GM18520 (cell line): ENCODE results near the gene CFAP68.
A peak's percentile ranks its signal among the peaks of the same experiment; 100 is the strongest.
"Not testable (repeated sequence)": the region's sequence is repeated elsewhere in the genome, so short reads cannot be mapped to it uniquely, and the experiment has no call there.

Experiments used
- ATAC-seq: cut with Tn5 transposase; IDR thresholded peaks from one replicate; pipeline ENCODE4 v1.9.1; 2021; ENCODE audit not compliant: unreplicated experiment

Gene CFAP68

GRCh38 chr11:111870113-111870512 lies 9.2 kb upstream of the CFAP68 start:
- no peak for ATAC-seq

DNA sequence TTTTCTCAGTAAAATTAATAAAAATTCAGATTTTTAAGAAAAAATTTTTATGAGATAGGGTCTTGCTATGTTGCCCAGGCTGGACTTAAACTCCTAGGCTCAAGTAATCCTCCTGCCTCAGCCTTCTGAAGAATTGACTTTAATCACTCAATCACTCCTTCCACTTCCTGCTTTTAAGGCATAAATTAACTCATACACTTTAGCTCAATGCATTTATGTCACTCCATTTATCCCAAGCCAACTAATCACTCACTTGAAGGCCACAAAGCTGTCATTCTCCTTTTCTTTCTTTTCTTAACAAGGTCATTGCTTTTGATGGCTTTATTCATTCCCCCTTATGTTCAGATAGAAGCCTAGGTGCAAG lies 8.8 kb upstream of the CFAP68 start:
- ATAC-seq: peak; percentile 6

DNA sequence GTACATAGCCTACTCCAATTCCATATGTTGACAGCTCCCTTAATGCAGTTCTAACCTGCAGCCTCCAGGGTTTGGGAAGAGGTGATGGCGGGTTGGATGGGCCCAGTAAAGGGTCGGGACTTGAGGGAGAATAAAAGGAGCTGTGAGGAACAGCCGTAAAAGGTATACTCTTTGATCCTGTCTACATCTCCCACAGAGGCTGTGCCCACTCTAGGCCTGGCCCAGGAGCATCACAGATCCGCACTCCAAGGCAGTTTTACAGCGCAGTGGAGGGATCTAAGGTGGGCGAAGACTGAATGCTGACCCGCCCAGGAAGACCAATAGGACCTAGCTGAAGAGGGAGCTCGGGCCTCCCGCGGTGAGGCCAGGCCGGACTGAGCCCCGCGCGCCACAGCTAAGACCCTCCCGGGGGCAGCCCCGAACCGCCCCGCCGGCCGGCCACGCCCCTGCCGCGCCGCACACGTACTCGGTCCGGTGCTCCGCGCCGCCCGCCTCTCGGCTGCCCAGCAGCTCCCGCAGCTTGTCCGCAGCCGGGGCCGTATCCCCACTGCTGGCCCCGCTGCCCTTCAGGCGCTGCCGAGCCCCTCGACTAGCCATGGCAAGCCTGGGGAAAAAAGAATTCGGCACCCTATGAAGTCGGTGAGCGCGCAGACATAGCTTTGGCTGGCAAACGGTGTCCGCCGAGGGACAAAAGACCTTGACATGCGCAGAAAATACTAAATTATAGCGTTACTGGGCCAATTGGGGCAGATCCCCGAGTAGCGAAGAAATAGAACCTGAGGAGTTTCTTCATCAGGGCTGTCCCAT lies 8.3 kb upstream of the CFAP68 start, which contains the start of gene ALG9:
Gene ALG9, minus strand, starts transcription at position 696 of the 807 bp plus-strand sequence. Its CDS starts 99 bp downstream, at position 597.
- peak; percentile 74 for ATAC-seq

DNA sequence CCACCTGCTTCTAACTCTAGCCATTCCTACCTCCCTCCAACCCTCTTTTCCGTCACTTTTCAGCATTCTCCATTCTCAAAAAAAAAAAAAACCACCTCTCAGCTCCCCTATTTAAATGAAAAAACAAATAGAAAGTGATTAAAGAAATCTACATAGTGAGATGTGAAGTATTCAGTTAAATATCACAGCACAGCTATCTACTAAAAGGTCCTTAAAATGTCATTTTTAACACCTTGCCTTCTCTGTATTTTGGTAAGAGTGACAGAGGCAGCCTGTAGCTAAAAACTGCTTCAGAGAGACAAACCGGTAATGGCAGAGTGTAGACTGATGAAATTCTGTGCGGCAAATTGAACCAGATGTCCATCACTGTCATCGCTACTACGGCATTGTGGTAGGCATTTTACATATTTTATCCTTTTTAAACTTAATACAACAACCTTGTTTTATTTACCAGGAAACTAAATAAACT lies 7.6 kb upstream of the CFAP68 start:
- no peak for ATAC-seq

- ATAC-seq: no peak
These were observed 924 bp upstream of the CFAP68 start for GRCh38 chr11:111878385-111878848.

DNA sequence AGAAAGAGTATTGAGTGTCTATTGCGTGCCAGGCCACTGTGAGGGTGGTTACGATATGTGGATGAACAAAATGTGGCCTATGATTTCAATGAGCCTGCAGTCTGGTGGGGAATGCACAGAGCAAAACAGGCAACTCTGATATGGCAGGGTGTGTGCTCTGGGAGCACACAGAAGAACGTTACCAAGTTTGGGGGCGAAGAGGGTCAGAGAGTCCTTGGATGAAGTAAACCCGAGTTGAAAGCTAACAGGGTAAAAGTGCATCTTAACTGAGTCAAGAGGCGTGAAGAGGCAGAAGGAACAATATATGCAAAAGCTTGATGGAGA lies 258 bp downstream of the CFAP68 start:
- no peak for ATAC-seq

DNA sequence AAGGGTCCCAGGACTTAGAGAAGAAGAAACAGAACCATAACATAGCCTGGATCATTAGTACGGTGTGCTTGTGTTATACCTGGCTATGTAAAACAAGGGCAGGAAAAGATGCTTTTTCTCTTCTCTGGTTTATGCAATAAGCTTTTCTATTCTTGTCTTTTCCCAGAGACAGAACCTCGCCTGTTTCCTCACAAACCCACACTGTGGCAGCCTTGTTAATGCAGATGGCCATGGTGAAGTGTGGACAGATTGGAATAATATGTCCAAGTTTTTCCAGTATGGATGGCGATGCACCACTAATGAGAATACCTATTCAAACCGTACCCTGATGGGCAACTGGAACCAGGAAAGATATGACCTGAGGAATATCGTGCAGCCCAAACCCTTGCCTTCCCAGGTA lies 2.9 kb downstream of the CFAP68 start:
- no peak for ATAC-seq

DNA sequence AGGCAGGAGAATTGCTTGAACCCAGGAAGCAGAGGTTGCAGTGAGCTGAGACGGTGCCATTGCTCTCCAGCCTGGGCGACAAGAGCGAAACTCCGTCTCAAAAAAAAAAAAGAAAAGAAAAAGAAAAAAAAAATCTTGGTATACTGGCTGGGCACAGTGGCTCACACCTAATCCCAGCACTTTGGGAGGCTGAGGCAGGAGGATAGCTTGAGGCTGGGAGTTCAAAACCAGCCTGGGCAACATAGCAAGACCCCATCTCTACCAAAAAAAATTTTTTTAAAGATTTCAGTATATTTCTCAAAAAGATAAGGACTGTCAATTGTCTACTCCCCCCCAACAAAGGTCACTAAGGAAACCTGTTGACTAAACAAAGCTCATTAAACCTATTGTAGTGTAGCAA lies 5.7 kb downstream of the CFAP68 start:
- not testable (repeated sequence) for ATAC-seq

GRCh38 chr11:111886032-111886431 lies 6.7 kb downstream of the CFAP68 start:
- ATAC-seq: no peak

DNA sequence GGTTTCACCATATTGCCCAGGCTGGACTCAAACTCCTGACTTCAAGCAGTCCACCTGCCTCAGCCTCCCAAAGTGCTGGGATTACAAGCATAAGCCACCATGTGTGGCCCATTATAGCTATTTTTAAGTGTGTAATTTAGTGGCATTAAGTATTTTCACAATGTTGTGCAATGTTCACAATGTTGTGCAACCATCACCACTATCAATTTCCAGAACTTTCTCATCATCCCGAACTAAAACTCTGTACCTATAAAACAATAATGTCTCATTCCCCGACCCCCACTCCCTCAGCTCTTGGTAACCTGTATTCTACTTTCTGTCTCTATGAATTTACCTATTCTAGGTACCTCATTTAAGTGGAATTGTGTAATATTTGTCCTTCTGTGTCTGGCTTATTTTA lies 7.5 kb downstream of the CFAP68 start:
- ATAC-seq: no peak

DNA sequence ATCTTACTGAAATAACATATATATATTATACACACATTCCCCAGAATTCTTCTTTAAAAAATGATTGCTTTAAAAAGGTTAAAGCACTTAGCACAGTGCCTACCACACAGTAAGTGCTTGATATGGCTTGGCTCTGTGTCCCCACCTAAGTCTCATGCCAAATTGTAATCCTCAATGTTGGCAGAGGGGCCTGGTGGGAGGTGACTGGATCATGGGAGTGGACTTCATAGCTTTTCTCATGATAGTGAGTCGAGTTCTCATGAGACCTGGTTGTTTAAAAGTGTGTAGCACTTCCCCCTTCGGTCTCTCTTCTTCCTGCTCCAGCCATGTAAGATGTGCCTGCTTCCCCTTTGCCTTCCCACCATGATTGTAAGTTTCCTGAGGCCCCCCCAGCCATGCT lies 26.1 kb downstream of the CFAP68 start:
- no peak for ATAC-seq

DNA sequence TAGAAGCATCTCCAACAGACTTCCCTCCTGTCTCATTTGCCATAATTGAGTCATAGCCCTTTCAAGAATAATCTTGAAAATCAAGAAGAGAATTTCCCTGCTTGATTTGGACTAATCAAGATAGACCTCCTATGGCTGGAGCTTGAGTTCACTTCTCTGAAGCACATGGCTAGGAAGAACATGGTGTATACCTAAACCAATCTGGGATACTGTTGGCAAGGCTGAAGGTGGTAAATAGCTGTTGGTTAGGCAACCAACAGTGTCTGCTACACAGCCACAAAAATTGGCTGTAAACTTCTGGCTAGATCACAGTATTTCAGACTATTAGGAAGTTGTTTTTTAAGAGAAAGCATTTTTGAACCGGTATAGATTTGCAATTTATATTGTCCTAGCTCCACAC lies 27.3 kb downstream of the CFAP68 start:
- ATAC-seq: no peak

GRCh38 chr11:111908639-111909305 lies 29.4 kb downstream of the CFAP68 start:
- ATAC-seq: no peak

- no peak for ATAC-seq
These were observed 30.0 kb downstream of the CFAP68 start for GRCh38 chr11:111909378-111909777.

- ATAC-seq: no peak
These were observed 31.6 kb downstream of the CFAP68 start for GRCh38 chr11:111910676-111911562.

DNA sequence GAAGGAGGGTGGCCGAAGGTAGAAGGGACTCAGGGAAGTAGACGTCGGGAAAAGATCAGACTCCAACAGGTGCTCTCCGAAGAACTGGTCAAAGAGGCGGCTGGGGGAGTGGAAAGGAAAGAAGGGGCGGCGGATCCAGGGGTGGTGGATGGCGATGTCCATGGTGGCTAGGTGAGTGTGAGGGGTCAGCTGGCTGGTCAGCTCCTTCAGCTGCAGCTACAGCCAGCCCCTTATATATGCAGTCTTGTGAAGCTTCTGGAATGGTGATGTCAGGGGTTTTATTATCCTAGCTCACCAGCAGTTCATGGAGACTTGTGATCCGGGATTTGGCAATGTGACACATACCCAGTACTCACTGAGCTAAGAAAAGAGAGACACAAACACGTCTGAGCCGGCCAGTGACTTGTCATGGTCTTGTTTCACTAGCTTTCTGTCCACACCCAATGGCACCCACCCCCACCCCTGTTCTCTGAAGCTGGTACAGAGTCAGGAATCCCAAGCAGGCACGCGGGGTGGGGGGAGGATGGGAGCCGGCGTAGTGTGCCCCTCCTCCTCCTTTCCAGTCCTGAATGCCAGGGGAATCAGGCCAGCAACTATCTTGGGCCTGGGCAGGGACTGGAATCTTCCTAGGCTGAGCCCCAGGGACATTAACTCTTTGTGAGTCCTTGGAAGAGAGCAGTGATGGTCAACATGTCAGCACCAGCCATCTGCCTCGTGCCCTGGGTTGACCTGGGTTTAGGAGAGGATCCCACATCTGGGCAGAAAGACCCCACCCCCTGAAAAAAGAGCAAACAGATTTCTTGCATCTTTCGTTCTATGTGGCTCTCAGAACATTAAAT lies 32.4 kb downstream of the CFAP68 start, which contains the start of gene CRYAB:
Gene CRYAB, minus strand, starts transcription at position 208 of the 839 bp plus-strand sequence. Its CDS starts 46 bp downstream, at position 162.
- no peak for ATAC-seq

- ATAC-seq: no peak
These were observed 33.2 kb downstream of the CFAP68 start, which contains the start of gene HSPB2 for GRCh38 chr11:111912535-111912934. Gene HSPB2 (plus strand): TSS chr11:111912734. CDS start chr11:111912830, 96 bp downstream.

- ATAC-seq: no peak
These were observed 33.9 kb downstream of the CFAP68 start for GRCh38 chr11:111913031-111913861.

DNA sequence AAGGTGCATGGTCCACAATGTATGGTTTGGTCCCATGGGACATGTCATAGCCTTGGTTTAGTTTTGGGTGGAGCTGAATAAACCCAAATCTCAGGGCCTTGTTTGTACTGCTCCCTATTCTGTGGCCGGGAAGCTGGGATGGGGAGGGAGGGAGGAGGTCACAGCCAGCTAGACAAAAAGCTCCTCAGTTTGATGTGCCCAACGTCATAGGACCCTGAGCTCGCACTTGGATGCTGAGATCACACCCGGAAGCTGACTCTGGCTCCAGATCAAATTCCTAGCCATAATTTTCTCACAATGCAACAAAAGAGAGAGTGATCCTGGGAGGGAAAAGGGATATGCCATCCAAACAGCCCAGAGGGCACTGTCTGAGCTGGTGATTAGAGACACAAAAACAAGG lies 34.7 kb downstream of the CFAP68 start:
- no peak for ATAC-seq
